Measurements from ENCODE around the gene CNPY1. TPM values are rescaled to one million over a fixed set of nuclear protein-coding genes. Genes with fewer than 3 reads are reported as not detected.

CNPY1 gene
- total RNA-seq, 1 donor, result not detected

DNA sequence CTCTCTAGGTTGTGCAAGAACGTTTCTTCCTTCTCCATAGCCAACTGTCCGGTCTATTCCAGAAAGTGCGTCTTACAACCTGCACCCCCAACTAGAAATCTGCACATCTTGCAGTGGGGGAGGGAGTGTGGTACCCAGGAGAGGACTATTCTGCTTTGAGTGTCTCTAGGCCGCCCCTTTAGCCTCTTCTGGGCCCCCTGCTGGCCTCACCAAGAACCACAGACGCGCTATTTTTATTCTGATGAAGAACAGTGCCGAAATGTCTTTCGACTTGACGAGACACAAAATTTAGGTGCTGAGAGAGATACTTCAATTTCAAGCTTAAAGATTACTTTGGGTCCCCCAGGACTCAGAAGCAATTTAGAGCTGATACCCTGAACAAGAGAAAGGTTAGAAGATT is 1.0 kb downstream of the CNPY1 start:
- TF ChIP-seq, protein P1, sequence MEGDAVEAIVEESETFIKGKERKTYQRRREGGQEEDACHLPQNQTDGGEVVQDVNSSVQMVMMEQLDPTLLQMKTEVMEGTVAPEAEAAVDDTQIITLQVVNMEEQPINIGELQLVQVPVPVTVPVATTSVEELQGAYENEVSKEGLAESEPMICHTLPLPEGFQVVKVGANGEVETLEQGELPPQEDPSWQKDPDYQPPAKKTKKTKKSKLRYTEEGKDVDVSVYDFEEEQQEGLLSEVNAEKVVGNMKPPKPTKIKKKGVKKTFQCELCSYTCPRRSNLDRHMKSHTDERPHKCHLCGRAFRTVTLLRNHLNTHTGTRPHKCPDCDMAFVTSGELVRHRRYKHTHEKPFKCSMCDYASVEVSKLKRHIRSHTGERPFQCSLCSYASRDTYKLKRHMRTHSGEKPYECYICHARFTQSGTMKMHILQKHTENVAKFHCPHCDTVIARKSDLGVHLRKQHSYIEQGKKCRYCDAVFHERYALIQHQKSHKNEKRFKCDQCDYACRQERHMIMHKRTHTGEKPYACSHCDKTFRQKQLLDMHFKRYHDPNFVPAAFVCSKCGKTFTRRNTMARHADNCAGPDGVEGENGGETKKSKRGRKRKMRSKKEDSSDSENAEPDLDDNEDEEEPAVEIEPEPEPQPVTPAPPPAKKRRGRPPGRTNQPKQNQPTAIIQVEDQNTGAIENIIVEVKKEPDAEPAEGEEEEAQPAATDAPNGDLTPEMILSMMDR (IDR thresholded peaks at IDR 0.05; ENCODE audit: insufficient read depth, low read depth, low read length), result no peak
- no peak overlapping the region for H3K4me3 ChIP-seq (ENCODE audit: low read depth, low read length)
- DNase-seq (ENCODE audit: low read depth), result no peak

DNA sequence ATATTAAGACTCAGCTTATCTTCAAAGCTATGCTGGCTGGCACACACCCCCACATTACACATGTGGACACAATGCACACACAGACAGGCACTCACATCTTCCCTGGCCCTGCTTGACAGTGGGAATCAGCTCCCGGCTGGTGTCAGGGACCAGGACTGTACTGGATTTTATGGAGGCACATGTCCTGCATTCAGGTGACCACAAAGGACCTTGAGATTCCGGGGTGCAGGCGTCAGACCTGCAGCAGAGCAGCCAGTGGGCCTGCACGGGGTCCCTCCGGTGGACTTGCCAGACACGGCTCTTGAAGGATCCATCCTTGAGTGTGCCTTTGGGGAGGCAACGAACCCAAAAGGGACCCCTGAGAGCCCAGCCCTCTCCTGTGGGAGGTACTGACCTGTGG is 1.9 kb downstream of the CNPY1 start:
- TF ChIP-seq, protein P1 (IDR thresholded peaks at IDR 0.05; ENCODE audit: insufficient read depth, low read depth, low read length), result no peak
- no peak overlapping the region for H3K4me3 ChIP-seq (ENCODE audit: low read depth, low read length)
- no peak for DNase-seq (ENCODE audit: low read depth)

DNA sequence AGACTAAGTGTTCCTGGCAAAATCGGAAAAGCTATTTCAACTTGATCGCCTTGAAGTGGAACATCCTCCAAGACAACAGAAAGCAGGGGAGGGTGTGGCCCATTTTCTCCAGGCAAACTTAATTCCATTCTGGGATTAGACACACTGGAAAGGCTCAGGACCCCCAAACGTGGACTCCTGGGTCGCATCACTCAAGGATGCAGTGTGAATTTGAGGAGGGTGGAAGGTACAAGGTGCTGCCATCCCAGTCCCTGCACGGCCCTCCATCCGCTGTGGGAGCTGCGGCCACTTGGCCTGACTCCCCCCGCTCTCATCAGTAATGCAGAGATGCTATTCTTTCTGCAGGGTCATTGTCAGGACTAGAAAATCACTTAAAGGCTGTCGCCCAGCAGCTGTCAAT is 2.4 kb downstream of the CNPY1 start:
- TF ChIP-seq, protein P1 (IDR thresholded peaks at IDR 0.05; ENCODE audit: insufficient read depth, low read depth, low read length), result no peak
- H3K4me3 ChIP-seq (ENCODE audit: low read depth, low read length), result no peak overlapping the region
- DNase-seq (ENCODE audit: low read depth), result no peak

DNA sequence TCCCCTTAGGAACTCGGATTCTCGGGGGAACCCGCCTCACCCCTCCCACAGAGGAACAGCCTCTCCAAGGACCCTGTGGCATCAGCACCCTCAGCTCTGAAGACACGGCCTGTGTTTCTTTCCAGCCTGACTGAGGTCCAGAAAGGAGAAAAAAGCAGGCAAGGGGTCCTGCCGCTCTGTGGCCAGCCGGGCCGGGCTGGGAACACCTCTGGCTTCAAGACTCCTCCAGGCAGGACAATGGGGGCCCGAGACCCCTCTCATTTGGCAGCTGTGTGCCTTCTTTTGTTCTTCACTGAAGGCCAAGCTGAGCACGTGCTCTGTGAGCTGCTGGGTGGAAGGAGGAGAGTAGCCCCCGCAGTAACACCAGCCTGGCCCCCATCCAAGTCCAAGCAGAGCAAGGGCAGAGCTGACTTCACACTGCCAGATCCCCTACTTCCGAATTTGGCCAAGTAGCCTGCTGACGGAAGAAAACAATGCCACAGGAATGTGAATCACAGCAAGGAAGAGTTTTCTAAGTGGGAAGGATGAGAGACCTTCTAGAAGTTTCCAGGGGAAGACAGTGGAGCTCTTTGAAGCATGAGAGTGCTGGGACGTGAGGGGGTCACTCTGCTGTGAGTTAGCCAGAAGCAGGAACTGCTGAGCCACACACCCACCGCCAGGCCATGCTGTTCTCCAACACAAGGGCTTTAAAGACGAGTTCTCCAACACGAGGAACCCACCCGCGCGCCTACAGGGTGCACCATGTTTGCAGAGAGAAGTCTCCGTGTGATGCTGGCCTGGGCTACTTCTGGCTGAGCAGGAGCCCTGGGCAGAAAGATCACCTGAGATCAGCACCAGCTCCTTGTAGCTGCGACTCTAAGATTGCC is 3.1 kb downstream of the CNPY1 start:
- TF ChIP-seq, protein P1 (IDR thresholded peaks at IDR 0.05; ENCODE audit: insufficient read depth, low read depth, low read length), result no peak
- no peak for DNase-seq (ENCODE audit: low read depth)
- no peak overlapping the region for H3K4me3 ChIP-seq (ENCODE audit: low read depth, low read length)

DNA sequence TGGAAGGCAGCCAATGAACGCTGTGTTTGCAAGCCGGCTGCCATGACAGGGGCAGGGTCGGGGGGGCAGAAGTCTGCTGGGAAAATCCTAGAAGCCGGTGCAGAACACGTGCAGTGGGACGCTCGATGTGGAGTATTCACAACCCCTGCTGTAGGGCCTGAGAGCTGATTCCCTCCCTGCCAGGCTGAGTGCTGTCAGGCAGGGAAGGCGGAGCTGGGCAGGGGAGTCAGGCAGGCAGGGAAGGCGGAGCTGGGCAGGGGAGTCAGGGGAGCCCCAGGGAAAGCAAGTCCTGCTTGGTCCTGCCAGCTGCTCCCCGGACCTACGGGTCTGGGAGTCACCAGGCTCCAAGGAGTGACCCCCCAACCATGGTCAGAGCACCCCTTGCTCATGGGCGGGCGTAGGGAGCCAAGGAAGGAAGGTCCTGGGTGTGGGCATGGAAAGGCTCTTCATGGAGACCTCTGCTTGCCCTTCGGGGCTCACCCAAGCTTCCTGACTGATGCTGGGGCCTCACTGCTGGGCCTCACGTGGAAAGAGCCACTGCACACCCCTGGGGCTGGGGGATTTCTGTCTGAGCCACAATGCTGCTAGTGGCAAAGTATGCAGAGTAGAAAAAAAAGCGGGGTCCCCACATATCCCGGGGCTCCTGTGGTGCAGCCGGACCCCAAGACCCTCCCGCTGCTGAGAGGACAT is 4.2 kb downstream of the CNPY1 start:
- DNase-seq (ENCODE audit: low read depth), result no peak
- TF ChIP-seq, protein P1 (IDR thresholded peaks at IDR 0.05; ENCODE audit: insufficient read depth, low read depth, low read length), result no peak
- H3K4me3 ChIP-seq (ENCODE audit: low read depth, low read length), result no peak overlapping the region

DNA sequence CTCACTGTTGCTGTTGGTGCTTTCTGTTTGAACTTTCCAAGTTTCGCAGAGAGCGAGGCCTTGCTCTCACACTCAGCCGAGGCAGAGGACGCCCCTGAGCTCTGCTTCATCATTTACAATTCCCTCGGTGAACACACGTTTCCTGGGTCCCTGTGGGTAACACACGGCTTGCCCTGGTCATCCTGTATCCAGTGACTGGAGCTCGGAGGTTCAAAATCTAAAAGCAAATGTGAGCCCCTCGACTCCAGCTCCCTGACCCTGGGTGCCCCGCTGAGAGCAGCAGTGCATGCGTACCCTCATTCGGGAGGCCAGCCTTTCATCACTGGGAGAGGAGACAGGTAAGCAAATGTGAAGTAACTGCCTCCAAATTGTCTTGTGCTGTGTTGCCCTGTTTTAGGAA is 5.8 kb downstream of the CNPY1 start:
- TF ChIP-seq, protein P1 (IDR thresholded peaks at IDR 0.05; ENCODE audit: insufficient read depth, low read depth, low read length), result no peak
- no peak for DNase-seq (ENCODE audit: low read depth)
- no peak overlapping the region for H3K4me3 ChIP-seq (ENCODE audit: low read depth, low read length)

Data from fibroblast of villous mesenchyme (primary cell).